ENCODE data around the gene BEGAIN. TPM values are rescaled to one million over a fixed set of nuclear protein-coding genes. Genes with fewer than 3 reads are reported as not detected.

BEGAIN gene
- total and polyA plus RNA-seq, 11 donors, result 0.14 to 2.8 (median 0.75) TPM

GRCh38 chr14:100567009-100567876 lies 20.0 kb downstream of the BEGAIN start:
- DNase-seq (no peak), ATAC-seq (no peak)
- peaks cover 15 to 69% (median 46%) of the 10 kb centered on the region in 9 donors for H3K27me3 ChIP-seq
- no peak overlapping the region for H3K27ac ChIP-seq
- intact Hi-C loops (cut with DNase I), result no loop called here
- no peaks in the 10 kb centered on the region for H3K9me3 ChIP-seq
- H3K4me1 ChIP-seq, result peaks cover 0 to 28% (median 9%) of the 10 kb centered on the region in 12 donors
- peak overlapping the region; percentile 14 to 60 (median 52) for H3K4me3 ChIP-seq
- TF ChIP-seq POLR2A (IDR thresholded peaks at IDR 0.05) (no peak), CTCF (IDR thresholded peaks at IDR 0.05) (no peak)
- WGBS, 4 donors, result 4 to 16% (median 8%) methylated on average over 22 to 70 of the region's 70 CpGs
- H3K36me3 ChIP-seq, result no peaks in the 10 kb centered on the region

- H3K36me3 ChIP-seq, result no peaks in the 10 kb centered on the region
- no peak overlapping the region for H3K27ac ChIP-seq
- no peaks in the 10 kb centered on the region for H3K9me3 ChIP-seq
- H3K27me3 ChIP-seq, result peaks cover 15 to 64% (median 40%) of the 10 kb centered on the region in 9 donors
- peaks cover 0 to 28% (median 9%) of the 10 kb centered on the region in 12 donors for H3K4me1 ChIP-seq
- DNase-seq, result no peak
- WGBS, 4 donors, result 75 to 94% (median 86%) methylated on average over 3 to 4 of the region's 4 CpGs
- ATAC-seq, result no peak
- intact Hi-C loops (cut with DNase I), result no loop called here
- TF ChIP-seq POLR2A (IDR thresholded peaks at IDR 0.05) (no peak), CTCF (IDR thresholded peaks at IDR 0.05) (no peak)
- H3K4me3 ChIP-seq, result peak overlapping the region in 6 of 12 donors; percentile 47 to 60 (median 54)
Measured at GRCh38 chr14:100566586-100566985, 20.6 kb downstream of the BEGAIN start.

GRCh38 chr14:100566119-100566518 lies 21.1 kb downstream of the BEGAIN start:
- WGBS, 4 donors, result 93 to 98% (median 93%) methylated on average over 5 to 11 of the region's 11 CpGs
- Histone ChIP-seq H3K36me3 (no peaks in the 10 kb centered on the region), H3K4me1 (peaks cover 0 to 28% (median 9%) of the 10 kb centered on the region in 12 donors), H3K27me3 (peaks cover 15 to 62% (median 40%) of the 10 kb centered on the region in 9 donors), H3K4me3 (no peak overlapping the region), H3K27ac (no peak overlapping the region), H3K9me3 (no peaks in the 10 kb centered on the region)
- ATAC-seq (no peak), DNase-seq (no peak)
- TF ChIP-seq POLR2A (IDR thresholded peaks at IDR 0.05) (no peak), CTCF (IDR thresholded peaks at IDR 0.05) (no peak)
- intact Hi-C loops (cut with DNase I), result no loop called here

GRCh38 chr14:100565650-100566049 lies 21.6 kb downstream of the BEGAIN start:
- ATAC-seq (no peak), DNase-seq (no peak)
- Histone ChIP-seq H3K4me1 (peaks cover 0 to 28% (median 9%) of the 10 kb centered on the region in 12 donors), H3K27me3 (peaks cover 15 to 61% (median 39%) of the 10 kb centered on the region in 9 donors), H3K27ac (no peak overlapping the region), H3K9me3 (no peaks in the 10 kb centered on the region), H3K4me3 (no peak overlapping the region), H3K36me3 (no peaks in the 10 kb centered on the region)
- 85 to 100% (median 90%) methylated on average over 1 to 3 of the region's 3 CpGs for WGBS, 4 donors
- TF ChIP-seq POLR2A (IDR thresholded peaks at IDR 0.05) (no peak), CTCF (IDR thresholded peaks at IDR 0.05) (no peak)
- intact Hi-C loops (cut with DNase I), result no loop called here

All from heart left ventricle (tissue), 16 donors.